ENCODE data around the gene MIA3.

The MIA3 gene

DNA sequence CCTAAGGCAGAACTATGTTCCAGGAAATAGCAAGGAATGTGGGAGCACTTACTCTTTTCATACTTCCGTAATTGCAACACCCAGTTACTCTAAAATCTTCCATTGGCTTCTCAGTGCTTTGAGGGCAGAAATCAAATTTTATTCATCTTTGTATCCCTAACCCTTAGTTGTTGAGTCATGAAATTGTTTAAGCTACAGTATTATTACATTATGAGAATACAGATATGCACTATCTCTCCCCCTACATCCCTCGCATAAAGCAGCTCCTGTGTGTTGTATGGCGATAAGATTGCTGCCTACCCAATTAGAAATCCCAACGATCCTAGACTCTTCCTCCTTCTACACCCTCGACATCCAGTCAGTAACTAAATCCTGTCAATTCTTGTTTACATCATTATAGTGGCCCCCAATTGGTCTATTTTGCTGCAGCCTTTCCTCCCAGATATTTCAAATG lies 91.8 kb downstream of the MIA3 start:
- peak overlapping the region; percentile 78; the same call in 1 of the 2 replicates for H3K4me2 ChIP-seq (ENCODE audit: low read length)
- no peaks in the 10 kb centered on the region for H3K9me2 ChIP-seq (replicated peaks; ENCODE audit: control insufficient read depth, low read length)
- no peak overlapping the region for H3K4me3 ChIP-seq (ENCODE audit: low read length)
- TF ChIP-seq, protein P1, sequence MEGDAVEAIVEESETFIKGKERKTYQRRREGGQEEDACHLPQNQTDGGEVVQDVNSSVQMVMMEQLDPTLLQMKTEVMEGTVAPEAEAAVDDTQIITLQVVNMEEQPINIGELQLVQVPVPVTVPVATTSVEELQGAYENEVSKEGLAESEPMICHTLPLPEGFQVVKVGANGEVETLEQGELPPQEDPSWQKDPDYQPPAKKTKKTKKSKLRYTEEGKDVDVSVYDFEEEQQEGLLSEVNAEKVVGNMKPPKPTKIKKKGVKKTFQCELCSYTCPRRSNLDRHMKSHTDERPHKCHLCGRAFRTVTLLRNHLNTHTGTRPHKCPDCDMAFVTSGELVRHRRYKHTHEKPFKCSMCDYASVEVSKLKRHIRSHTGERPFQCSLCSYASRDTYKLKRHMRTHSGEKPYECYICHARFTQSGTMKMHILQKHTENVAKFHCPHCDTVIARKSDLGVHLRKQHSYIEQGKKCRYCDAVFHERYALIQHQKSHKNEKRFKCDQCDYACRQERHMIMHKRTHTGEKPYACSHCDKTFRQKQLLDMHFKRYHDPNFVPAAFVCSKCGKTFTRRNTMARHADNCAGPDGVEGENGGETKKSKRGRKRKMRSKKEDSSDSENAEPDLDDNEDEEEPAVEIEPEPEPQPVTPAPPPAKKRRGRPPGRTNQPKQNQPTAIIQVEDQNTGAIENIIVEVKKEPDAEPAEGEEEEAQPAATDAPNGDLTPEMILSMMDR (IDR thresholded peaks at IDR 0.05; ENCODE audit: low read depth, low read length, poor library complexity, severe bottlenecking): no peak
- no peak for TF ChIP-seq EZH2phosphoT487 (IDR thresholded peaks at IDR 0.05; ENCODE audit: borderline replicate concordance, low read length)
- H3K27me3 ChIP-seq (ENCODE audit: control insufficient read depth, low read length): no peaks in the 10 kb centered on the region
- peaks cover 11% of the 10 kb centered on the region for H3F3A ChIP-seq (ENCODE audit: control insufficient read depth, insufficient read depth)
- H3K4me1 ChIP-seq (ENCODE audit: control insufficient read depth, low read length): peaks cover 16% of the 10 kb centered on the region
- no peaks in the 10 kb centered on the region for H4K20me1 ChIP-seq (ENCODE audit: control insufficient read depth, insufficient read depth, low read depth, low read length)
- no peaks in the 10 kb centered on the region for H3K9me3 ChIP-seq (ENCODE audit: control insufficient read depth, insufficient read depth, low read length)
- H3K36me3 ChIP-seq (ENCODE audit: control insufficient read depth, low read length): peaks cover 35% of the 10 kb centered on the region
- H3K27ac ChIP-seq (ENCODE audit: low read depth, low read length): no peak overlapping the region
- H3K79me2 ChIP-seq (ENCODE audit: control insufficient read depth, low read length): peaks cover 88% of the 10 kb centered on the region

DNA sequence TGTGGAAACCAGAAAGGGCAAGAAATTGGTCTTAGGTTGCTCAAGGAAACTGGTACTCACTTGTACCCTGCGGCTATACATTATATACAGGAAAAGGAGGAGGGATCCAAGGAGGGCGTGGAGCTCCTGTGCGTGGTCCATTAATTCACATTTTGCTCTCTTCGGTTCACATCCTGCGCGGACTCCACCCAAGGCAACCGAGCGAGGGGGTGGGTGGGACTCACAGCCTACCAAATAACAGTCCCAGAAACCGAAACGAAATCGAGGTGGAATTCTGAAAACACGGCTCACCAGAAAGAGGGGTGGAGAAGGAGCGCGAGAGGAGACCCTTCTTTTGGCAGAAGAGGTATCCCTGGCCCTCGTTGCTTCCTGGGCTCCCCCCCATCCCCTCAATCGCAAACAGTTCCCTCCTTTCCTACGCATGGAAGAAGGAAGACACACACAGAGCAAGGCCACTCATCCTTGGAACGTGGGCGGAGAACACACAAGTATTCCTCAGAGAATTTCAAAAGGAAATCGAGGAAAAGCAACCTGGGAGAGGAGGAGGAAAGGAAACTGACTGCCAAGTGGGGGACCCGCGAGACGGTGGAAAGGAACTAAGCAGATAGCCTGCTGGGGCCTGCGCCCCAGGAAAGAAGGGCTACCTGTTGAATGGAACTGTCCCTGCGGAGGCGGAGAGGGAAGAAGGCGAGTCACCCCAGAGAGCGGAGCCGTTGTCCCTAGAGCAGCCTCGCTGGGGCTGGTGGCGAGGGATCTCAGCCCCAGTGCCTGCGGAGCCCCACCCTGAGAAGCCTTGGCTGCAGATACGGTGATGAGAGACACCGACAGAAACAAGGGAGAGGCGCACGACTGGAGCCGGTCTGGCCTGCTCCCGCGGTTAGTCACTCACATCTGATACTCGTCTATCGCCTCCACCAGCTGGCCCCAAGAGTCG lies 93.7 kb downstream of the MIA3 start:
- peaks cover 75% of the 10 kb centered on the region for H3K79me2 ChIP-seq (ENCODE audit: control insufficient read depth, low read length)
- H3K36me3 ChIP-seq (ENCODE audit: control insufficient read depth, low read length): peaks cover 36% of the 10 kb centered on the region
- peak overlapping the region; percentile 78 for H3K4me2 ChIP-seq (ENCODE audit: low read length)
- no peaks in the 10 kb centered on the region for H4K20me1 ChIP-seq (ENCODE audit: control insufficient read depth, insufficient read depth, low read depth, low read length)
- H3K27me3 ChIP-seq (ENCODE audit: control insufficient read depth, low read length): no peaks in the 10 kb centered on the region
- H3K27ac ChIP-seq (ENCODE audit: low read depth, low read length): peak overlapping the region; percentile 66
- H3F3A ChIP-seq (ENCODE audit: control insufficient read depth, insufficient read depth): peaks cover 11% of the 10 kb centered on the region
- H3K9me3 ChIP-seq (ENCODE audit: control insufficient read depth, insufficient read depth, low read length): no peaks in the 10 kb centered on the region
- peak overlapping the region; percentile 82 for H3K4me3 ChIP-seq (ENCODE audit: low read length)
- TF ChIP-seq, protein P1 (IDR thresholded peaks at IDR 0.05; ENCODE audit: low read depth, low read length, poor library complexity, severe bottlenecking): no peak
- TF ChIP-seq EZH2phosphoT487 (IDR thresholded peaks at IDR 0.05; ENCODE audit: borderline replicate concordance, low read length): no peak
- peaks cover 16% of the 10 kb centered on the region for H3K4me1 ChIP-seq (ENCODE audit: control insufficient read depth, low read length)
- H3K9me2 ChIP-seq (replicated peaks; ENCODE audit: control insufficient read depth, low read length): no peaks in the 10 kb centered on the region

DNA sequence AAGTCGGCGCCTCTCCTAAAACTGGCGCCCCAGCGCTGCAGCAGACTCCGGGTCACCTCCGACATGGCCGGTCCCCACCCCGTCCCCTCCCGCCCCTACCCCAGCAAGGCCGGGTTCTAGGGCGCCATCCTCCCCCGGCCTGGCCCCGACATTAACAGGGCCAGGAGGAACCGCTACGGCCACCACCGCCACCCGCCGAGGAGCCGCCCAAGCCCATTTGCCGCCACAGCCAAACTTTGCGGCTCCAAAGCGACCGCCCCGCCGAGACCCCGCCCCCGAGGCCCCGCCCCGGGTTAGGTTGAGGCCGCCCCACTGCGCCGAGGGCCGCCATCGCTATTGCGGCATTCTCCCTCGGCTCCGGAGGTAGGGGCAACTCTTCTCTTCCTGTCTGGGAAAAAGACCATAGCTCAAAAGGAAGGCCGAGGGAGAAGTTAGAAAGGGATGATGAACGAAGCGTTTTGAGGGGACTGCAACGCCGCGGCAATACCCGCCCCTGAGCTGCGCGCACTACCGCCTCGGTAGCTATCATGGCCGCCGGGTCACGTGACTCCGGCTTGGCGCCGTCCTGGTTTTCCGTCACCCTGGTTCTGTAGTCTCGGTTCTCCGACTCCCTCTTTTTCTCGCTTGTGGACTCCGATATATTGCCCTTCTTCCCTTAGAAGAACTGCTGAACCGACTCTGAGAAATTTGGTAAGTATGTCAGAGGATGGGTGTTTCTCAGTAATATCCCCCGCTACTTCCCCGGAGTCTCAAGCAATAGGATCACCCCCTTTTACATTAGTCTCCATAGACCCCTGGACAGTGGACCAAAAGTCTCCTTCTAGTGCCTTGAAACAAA lies 94.6 kb downstream of the MIA3 start, which contains the start of the genes AIDA and BROX:
Gene AIDA, minus strand, starts transcription at position 239 of the 838 bp plus-strand sequence. Its CDS starts 174 bp downstream, at position 65.
Gene BROX, plus strand, starts transcription at position 312 of the 838 bp plus-strand sequence. CDS start 3,136 bp downstream, outside the sequence.
- TF ChIP-seq EZH2phosphoT487 (IDR thresholded peaks at IDR 0.05; ENCODE audit: borderline replicate concordance, low read length): no peak
- TF ChIP-seq, protein P1 (IDR thresholded peaks at IDR 0.05; ENCODE audit: low read depth, low read length, poor library complexity, severe bottlenecking): no peak
- no peaks in the 10 kb centered on the region for H3K27me3 ChIP-seq (ENCODE audit: control insufficient read depth, low read length)
- H3K79me2 ChIP-seq (ENCODE audit: control insufficient read depth, low read length): peaks cover 66% of the 10 kb centered on the region
- peaks cover 45% of the 10 kb centered on the region for H3K36me3 ChIP-seq (ENCODE audit: control insufficient read depth, low read length)
- no peaks in the 10 kb centered on the region for H4K20me1 ChIP-seq (ENCODE audit: control insufficient read depth, insufficient read depth, low read depth, low read length)
- H3K9me2 ChIP-seq (replicated peaks; ENCODE audit: control insufficient read depth, low read length): no peaks in the 10 kb centered on the region
- H3K9me3 ChIP-seq (ENCODE audit: control insufficient read depth, insufficient read depth, low read length): no peaks in the 10 kb centered on the region
- H3K4me3 ChIP-seq (ENCODE audit: low read length): peak within 1 kb of the TSS; percentile 82
- peak within 1 kb of the TSS; percentile 91 for H3K27ac ChIP-seq (ENCODE audit: low read depth, low read length)
- peaks cover 16% of the 10 kb centered on the region for H3K4me1 ChIP-seq (ENCODE audit: control insufficient read depth, low read length)
- peaks cover 11% of the 10 kb centered on the region for H3F3A ChIP-seq (ENCODE audit: control insufficient read depth, insufficient read depth)
- H3K4me2 ChIP-seq (ENCODE audit: low read length): peak within 1 kb of the TSS; percentile 78
